ENCODE results near the gene APCDD1L. TPM values are rescaled to one million over a fixed set of nuclear protein-coding genes. Genes with fewer than 3 reads are reported as not detected.

APCDD1L gene
- total RNA-seq, 2 donors from 2014 or later, result not detected

DNA sequence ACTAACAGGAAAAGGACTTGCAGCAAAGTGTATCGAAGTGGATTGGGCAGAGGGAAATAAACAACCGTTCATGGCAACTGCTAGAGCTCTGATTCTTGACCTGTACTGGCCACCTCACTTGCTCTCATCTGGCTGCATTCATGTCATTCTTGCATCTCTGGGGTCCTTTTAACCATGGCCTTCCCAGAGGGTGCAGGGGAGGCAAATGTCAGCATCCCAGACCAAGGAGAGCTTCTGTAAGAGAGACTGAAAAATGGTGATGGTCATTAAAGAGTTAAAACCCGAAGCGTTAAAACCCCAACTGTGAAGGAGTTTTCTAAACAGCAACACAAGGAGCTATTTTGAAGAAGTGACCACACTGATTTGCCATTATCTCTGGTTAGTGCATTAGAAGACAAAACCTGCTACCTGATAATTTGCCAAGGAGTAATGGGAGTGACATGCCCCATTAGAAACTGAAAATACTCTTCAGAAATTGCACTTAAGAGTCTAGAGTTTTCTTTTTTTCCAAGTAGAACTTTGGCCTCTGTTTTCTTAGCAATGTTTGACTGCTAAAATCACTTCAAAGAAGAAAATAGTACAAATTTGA is 62.4 kb downstream of the APCDD1L start:
- Mint-ChIP-seq H3K4me1 (ENCODE audit: low read depth in 2 of 2) (peaks cover 11 to 15% of the 10 kb centered on the region in 2 donors), H3K9me3 (no peaks in the 10 kb centered on the region), H3K27me3 (no peaks in the 10 kb centered on the region), H3K4me3 (no peak overlapping the region), H3K27ac (no peak overlapping the region), H3K36me3 (peaks cover 14% of the 10 kb centered on the region)
- no peak for DNase-seq (ENCODE audit: low spot score)
- ATAC-seq, result no peak

DNA sequence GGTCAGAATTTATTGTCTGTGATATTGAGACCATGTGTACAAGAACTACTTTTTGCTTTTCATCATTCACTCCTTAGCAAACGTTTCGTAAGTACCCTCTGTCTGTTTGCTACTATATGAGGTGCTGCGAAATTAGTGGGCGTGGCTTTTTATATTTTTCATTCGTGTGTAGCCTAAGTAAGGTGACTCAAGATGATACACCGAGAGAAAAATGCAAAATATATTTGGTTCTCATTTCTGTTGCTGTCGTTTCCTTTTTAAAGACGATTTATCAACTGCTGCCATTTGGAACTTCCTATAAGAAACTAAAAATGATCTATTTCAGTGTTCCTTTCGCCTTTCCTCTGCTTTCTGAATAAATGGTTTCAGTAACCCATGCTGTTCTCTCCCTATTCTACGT is 64.9 kb downstream of the APCDD1L start:
- ATAC-seq (no peak), DNase-seq (ENCODE audit: low spot score) (no peak)
- H3K4me3 Mint-ChIP-seq, result no peak overlapping the region
- H3K4me1 Mint-ChIP-seq (ENCODE audit: low read depth in 2 of 2), result peaks cover 11 to 16% of the 10 kb centered on the region in 2 donors
- H3K27ac Mint-ChIP-seq, result no peak overlapping the region
- no peaks in the 10 kb centered on the region for H3K27me3 Mint-ChIP-seq
- no peaks in the 10 kb centered on the region for H3K9me3 Mint-ChIP-seq
- H3K36me3 Mint-ChIP-seq, result peaks cover 14% of the 10 kb centered on the region

DNA sequence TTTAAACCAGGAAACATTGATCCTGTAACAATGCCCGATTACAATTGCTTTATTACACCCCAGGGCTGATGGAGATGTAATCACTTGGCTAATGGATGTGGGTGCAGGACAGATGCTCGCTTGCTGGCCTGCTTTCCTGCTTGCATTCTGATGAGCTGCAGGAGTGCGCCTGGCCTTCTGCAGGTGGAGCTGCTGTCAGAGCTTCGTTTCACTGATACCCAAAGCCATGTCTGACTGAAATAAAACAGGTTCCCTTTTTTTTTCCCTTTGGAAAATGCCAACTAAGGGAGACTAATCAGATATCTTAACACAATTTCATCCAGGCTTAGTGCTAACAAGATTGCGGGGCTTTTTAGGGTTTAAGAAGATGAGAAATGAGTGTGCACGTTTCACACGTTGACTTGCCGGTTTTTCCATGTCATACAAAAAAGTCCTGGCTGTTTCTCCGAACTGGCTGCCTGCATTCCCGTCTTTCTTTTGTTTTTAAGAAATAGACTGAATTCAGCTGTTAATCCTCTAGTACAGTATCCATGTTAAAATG is 65.4 kb downstream of the APCDD1L start:
- no peaks in the 10 kb centered on the region for H3K9me3 Mint-ChIP-seq

DNA sequence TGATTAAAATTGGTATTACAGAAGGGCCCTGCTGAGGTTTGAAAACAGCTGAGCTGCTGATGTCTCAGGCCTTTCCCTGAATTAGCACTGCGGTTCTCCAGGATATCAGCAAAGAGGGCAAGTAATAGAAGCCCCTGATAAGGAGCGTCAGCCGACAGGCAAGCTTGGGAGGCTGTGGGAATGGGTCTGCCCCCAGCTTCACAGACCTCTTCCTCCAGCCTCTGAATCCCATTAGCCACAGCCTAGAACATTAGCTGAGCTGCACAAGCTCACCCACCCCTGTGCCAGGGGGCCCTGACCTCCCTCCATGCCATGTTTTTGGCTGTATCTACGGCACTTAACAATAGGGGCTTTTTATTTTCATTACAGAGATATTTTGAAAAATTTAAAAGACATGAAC is 66.2 kb downstream of the APCDD1L start:
- no peak for ATAC-seq
- H3K27ac Mint-ChIP-seq, result no peak overlapping the region
- peaks cover 6 to 9% of the 10 kb centered on the region in 2 donors for H3K4me1 Mint-ChIP-seq (ENCODE audit: low read depth in 2 of 2)
- no peak for DNase-seq (ENCODE audit: low spot score)
- H3K9me3 Mint-ChIP-seq, result no peaks in the 10 kb centered on the region
- H3K36me3 Mint-ChIP-seq, result peaks cover 5% of the 10 kb centered on the region
- no peak overlapping the region for H3K4me3 Mint-ChIP-seq
- no peaks in the 10 kb centered on the region for H3K27me3 Mint-ChIP-seq

More for the DNA sequence above, 65.4 kb downstream of the APCDD1L start:
- no peak for DNase-seq (ENCODE audit: low spot score)
- peaks cover 10% of the 10 kb centered on the region for H3K36me3 Mint-ChIP-seq
- H3K4me3 Mint-ChIP-seq, result no peak overlapping the region
- H3K4me1 Mint-ChIP-seq (ENCODE audit: low read depth in 2 of 2), result peaks cover 11 to 14% of the 10 kb centered on the region in 2 donors
- no peak overlapping the region for H3K27ac Mint-ChIP-seq
- ATAC-seq, result no peak
- no peaks in the 10 kb centered on the region for H3K27me3 Mint-ChIP-seq

DNA sequence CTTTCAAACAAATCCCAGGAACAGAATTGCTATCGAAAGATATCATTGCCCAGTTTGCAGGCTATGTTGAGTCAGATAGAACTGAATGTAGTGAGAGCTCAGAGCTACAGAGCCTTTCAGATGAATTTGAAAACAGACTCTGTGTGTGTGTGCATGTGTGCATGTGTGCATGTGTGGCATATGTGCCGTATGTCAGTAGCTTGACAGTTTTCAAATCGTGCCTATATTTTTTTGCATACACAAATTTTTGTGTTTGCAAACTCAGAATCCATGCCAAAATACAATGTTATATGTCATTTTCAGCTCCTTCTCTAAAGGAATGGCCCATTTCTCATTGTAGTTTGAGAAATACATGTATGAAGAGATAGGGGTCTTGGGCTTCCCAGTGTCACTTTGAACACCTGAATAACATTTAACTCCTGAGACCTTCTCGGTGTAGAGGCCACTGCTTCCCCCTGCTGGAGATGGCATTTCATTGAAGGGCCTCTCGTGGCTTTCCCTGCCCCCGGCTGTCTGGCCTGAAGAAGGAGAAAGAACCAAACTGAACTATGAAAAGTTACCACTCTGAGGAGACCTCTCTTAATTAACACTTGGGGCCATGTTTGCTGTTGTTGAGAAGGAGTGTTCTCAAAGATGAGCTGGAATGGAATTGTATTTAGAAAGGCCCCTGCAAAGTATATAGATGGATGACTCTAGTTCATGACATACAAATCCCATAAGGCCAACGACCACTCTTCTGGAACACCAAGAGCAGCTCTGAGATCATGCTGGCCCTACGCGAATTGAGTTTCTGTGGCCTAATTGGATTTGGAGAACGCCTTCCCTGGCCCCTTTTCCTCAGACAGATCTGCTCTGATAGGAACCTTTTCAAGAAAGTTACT is 67.4 kb downstream of the APCDD1L start:
- Mint-ChIP-seq H3K4me3 (no peak overlapping the region), H3K9me3 (no peaks in the 10 kb centered on the region), H3K4me1 (ENCODE audit: low read depth in 2 of 2) (peaks cover 5 to 13% of the 10 kb centered on the region in 2 donors), H3K36me3 (peaks cover 8% of the 10 kb centered on the region), H3K27ac (no peak overlapping the region), H3K27me3 (no peaks in the 10 kb centered on the region)
- DNase-seq (ENCODE audit: low spot score), result no peak
- no peak for ATAC-seq

DNA sequence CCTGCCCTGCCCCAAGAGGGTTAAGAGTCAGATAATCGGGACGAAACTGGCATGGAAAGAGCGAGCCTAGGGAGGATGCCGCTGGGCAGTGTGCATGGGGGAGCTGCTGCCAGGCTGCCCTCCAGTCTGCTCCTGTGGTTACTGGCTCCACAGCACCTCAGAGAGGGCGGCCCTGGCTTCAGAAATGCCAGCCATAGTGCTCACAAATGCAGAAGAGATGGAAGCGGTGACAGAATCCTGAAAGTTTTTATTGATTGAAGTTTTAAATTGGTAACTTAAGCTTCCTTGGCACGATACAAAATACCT is 68.3 kb downstream of the APCDD1L start:
- Mint-ChIP-seq H3K27me3 (no peaks in the 10 kb centered on the region), H3K4me3 (no peak overlapping the region), H3K36me3 (peaks cover 12% of the 10 kb centered on the region), H3K4me1 (ENCODE audit: low read depth in 2 of 2) (peaks cover 5 to 12% of the 10 kb centered on the region in 2 donors), H3K27ac (peak overlapping the region in 1 of 2 donors; percentile 49), H3K9me3 (no peaks in the 10 kb centered on the region)
- DNase-seq (ENCODE audit: low spot score) (no peak), ATAC-seq (no peak)

DNA sequence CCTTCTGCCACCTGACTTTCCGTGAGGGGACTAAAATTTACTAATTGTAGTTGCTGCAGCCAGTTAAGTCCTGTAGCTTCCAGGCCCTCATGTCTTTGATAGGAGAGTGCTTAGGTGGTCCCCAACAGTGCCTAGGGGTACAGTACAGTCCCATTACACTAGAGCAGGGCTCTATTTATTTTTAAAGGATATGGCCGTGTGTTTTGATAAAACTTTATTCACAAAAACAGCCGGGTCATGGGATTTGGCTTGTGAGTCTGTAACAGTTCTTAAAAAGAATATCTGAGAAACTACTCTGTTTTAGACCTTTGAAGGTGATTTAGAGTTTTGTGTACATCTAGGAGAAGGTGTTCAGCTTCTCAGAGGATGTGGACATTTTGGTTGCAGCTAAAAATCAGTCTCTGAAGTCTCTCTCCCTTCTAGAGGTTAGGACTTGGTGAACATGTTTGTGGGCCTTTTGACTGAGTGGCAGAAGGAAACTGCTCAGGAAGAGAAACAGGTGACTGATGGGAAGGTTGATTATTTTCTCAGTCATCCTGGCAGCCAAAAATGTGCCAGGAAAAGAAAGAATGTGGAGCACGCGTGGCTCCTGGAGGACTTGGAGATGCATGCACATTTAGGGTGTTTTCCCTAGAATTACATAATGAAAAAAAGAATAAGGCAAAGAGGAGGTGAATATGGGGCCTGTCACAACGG is 68.8 kb downstream of the APCDD1L start:
- H3K36me3 Mint-ChIP-seq, result peaks cover 12% of the 10 kb centered on the region
- peak overlapping the region in 1 of 2 donors; percentile 49 for H3K27ac Mint-ChIP-seq
- ATAC-seq (no peak), DNase-seq (ENCODE audit: low spot score) (no peak)
- H3K4me3 Mint-ChIP-seq, result no peak overlapping the region
- H3K27me3 Mint-ChIP-seq, result no peaks in the 10 kb centered on the region
- H3K4me1 Mint-ChIP-seq (ENCODE audit: low read depth in 2 of 2), result peaks cover 5 to 15% of the 10 kb centered on the region in 2 donors
- H3K9me3 Mint-ChIP-seq, result no peaks in the 10 kb centered on the region

DNA sequence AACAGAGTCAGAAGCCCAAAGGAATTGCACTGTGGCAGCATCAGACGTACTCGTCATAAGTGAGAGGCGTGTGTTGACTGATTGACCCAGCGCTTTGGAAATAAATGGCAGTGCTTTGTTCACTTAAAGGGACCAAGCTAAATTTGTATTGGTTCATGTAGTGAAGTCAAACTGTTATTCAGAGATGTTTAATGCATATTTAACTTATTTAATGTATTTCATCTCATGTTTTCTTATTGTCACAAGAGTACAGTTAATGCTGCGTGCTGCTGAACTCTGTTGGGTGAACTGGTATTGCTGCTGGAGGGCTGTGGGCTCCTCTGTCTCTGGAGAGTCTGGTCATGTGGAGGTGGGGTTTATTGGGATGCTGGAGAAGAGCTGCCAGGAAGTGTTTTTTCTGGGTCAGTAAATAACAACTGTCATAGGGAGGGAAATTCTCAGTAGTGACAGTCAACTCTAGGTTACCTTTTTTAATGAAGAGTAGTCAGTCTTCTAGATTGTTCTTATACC is 70.4 kb downstream of the APCDD1L start:
- no peaks in the 10 kb centered on the region for H3K27me3 Mint-ChIP-seq
- no peak overlapping the region for H3K27ac Mint-ChIP-seq
- DNase-seq (ENCODE audit: low spot score) (no peak), ATAC-seq (no peak)
- peaks cover 5 to 21% of the 10 kb centered on the region in 2 donors for H3K4me1 Mint-ChIP-seq (ENCODE audit: low read depth in 2 of 2)
- no peaks in the 10 kb centered on the region for H3K9me3 Mint-ChIP-seq
- peaks cover 12% of the 10 kb centered on the region for H3K36me3 Mint-ChIP-seq
- no peak overlapping the region for H3K4me3 Mint-ChIP-seq

DNA sequence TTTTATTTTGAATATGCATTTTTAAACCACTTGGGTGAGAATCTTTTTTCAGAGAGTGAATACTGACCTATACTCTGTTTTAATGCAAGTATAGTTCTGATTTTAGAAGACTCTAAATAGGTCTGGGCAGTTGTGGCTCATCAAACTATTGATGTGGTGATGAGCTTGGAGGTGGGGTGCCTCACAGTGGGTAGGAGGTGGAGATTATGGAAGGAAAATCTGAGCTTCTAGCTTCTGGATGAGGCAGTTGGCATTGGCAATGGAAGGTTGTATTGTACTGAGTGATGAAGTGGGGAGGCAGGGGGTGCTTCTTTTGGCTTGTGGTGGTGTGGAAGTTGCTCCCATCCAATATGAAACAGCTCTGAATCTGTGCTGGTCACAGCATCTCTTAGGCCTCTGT is 73.5 kb downstream of the APCDD1L start:
- H3K9me3 Mint-ChIP-seq, result no peaks in the 10 kb centered on the region
- peaks cover 11 to 32% of the 10 kb centered on the region in 2 donors for H3K4me1 Mint-ChIP-seq (ENCODE audit: low read depth in 2 of 2)
- no peak for ATAC-seq
- DNase-seq (ENCODE audit: low spot score), result no peak
- H3K27me3 Mint-ChIP-seq, result no peaks in the 10 kb centered on the region
- H3K4me3 Mint-ChIP-seq, result no peak overlapping the region
- peaks cover 12% of the 10 kb centered on the region for H3K36me3 Mint-ChIP-seq
- peak overlapping the region in 1 of 2 donors; percentile 28 for H3K27ac Mint-ChIP-seq

DNA sequence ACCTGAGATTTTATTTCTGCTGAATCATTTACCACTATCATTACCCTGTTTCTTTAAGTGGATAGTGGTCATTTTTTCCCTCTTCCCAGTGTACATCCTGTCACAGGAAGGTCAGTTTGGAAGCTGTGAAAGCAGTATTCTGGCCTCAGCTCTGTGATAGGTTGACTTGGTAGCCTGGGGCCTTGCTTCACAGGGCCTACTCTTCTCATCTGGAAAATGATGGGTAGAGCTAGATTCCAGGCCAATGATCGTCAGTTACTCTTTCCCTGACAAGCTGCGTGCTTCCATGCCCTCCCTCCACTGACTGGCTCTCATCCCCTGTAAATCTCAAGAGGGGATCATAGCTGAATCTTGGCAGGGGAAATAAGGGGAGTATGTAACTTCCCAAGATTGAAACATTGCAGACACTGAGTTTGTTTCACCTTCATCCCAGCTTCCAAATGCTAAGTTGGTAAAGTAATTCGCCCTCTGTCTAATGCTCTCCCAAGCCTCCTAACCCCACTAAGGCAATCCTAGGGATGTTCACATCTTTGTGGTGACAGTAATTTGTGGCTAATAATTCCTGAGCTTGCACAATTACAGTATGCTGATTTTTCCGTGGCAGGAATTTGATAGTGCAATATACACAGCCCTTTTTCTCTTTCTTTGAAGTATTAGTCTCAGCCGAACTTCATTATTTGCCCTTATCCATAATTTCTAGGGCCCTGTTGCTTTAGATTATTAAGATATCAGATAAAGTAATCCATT is 75.0 kb downstream of the APCDD1L start:
- Mint-ChIP-seq H3K4me3 (no peak overlapping the region), H3K4me1 (ENCODE audit: low read depth in 2 of 2) (peaks cover 7 to 39% of the 10 kb centered on the region in 2 donors), H3K27me3 (no peaks in the 10 kb centered on the region), H3K36me3 (peaks cover 12% of the 10 kb centered on the region), H3K9me3 (no peaks in the 10 kb centered on the region), H3K27ac (peak overlapping the region in 1 of 2 donors; percentile 41)
- no peak for ATAC-seq
- no peak for DNase-seq (ENCODE audit: low spot score)

DNA sequence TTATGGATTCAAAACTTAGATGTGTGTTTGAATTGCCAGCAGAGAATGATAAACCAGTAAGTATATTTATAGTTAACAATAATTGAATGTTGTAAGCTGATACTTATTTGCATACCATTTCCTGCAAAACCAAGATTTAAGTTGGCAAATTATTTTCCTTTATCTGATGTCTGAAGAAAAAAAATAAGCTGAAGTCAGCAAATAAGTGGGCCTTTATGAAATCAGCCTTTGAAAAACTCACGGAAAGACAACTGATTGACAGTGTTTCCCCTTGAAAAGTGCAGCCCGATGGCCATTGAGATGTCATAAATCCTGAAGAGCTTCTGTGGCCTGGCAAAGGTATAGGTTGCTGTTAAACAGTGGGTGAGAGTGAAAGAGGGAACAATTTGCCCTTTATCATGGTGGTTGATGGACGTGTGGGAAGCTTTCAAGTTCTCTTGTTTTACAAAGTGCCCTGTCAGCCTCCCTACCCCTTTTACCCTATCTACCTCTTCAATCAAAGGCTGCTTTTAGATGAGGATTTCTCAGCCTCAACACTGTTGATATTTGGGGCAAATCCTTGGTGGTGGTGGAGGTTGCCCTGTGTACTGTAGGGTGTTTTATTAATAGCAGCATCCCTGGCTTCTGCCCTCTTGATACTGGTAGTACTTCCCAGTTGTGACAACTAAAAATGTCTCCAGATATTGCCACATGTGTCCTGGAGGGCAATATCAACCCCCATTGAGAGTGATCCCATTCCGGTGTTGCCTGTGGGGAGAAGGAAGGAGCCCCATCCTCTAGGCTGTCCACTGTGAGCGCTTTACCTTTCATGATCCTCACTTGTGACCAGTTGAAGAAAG is 76.0 kb downstream of the APCDD1L start:
- Mint-ChIP-seq H3K27ac (peak overlapping the region in 1 of 2 donors; percentile 41), H3K36me3 (peaks cover 12% of the 10 kb centered on the region), H3K4me1 (ENCODE audit: low read depth in 2 of 2) (peaks cover 7 to 40% of the 10 kb centered on the region in 2 donors), H3K27me3 (no peaks in the 10 kb centered on the region), H3K4me3 (no peak overlapping the region), H3K9me3 (no peaks in the 10 kb centered on the region)
- DNase-seq (ENCODE audit: low spot score) (no peak), ATAC-seq (no peak)

DNA sequence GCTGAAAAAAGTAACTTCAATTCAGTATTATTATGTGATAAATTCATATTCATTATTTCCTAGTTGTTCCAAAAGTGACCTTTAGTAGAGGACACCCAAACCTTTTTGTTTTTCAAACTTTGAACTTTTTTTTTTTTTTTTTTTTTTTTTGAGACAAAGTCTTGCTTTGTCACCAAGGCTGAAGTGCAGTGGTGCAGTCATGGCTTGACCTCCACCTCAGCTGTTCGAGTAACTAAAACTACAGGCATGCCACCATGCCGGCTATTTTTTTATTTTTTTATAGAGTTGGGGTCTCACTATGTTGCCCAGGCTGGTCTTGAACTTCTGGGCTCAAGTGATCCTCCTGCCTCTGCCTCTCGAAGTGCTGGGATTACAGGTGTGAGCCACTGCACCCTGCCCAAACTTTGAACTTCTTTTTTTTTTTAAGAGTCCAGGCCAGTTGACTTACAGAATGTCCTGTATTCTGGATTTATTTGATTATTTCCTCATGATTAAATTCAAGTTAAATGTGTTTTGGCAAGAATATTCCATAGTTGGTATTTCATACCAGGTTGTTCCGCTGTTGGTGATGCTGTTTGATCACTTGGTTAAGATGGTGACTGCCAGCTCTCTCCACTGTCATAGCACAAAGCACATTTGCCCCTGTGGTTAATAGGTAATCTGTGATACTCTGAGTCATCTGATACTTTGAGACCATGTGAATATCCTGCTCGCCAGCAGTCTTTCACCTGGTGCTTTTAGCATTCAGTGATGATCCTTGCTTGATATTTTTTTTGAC is 78.1 kb downstream of the APCDD1L start:
- Mint-ChIP-seq H3K9me3 (no peaks in the 10 kb centered on the region), H3K4me1 (ENCODE audit: low read depth in 2 of 2) (peaks cover 20 to 39% of the 10 kb centered on the region in 2 donors), H3K36me3 (no peaks in the 10 kb centered on the region), H3K4me3 (no peak overlapping the region), H3K27ac (no peak overlapping the region), H3K27me3 (no peaks in the 10 kb centered on the region)
- DNase-seq (ENCODE audit: low spot score), result no peak
- ATAC-seq, result no peak
